Measurements from ENCODE around the gene DLG1.

DNA sequence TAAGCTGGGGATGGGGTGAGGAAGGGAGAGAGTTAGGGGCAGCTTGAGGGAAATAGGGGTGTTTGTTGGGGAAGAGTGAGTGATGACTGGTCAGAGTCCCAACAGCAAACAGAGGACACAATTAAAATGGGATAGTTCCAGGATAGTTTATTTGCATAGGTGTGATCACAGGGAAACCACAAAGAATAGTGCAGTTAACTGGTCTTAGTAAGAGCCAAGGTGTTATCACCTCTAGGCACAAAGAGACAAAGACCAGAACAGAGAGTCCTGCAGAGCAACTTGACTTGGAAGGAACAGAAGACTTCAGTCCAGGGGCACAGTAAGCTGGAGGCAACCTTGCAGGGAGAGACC is 42.1 kb upstream of the DLG1 start:
- TF ChIP-seq, protein P1, sequence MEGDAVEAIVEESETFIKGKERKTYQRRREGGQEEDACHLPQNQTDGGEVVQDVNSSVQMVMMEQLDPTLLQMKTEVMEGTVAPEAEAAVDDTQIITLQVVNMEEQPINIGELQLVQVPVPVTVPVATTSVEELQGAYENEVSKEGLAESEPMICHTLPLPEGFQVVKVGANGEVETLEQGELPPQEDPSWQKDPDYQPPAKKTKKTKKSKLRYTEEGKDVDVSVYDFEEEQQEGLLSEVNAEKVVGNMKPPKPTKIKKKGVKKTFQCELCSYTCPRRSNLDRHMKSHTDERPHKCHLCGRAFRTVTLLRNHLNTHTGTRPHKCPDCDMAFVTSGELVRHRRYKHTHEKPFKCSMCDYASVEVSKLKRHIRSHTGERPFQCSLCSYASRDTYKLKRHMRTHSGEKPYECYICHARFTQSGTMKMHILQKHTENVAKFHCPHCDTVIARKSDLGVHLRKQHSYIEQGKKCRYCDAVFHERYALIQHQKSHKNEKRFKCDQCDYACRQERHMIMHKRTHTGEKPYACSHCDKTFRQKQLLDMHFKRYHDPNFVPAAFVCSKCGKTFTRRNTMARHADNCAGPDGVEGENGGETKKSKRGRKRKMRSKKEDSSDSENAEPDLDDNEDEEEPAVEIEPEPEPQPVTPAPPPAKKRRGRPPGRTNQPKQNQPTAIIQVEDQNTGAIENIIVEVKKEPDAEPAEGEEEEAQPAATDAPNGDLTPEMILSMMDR (IDR thresholded peaks at IDR 0.05): no peak
- TF ChIP-seq POLR2A (IDR thresholded peaks at IDR 0.05): no peak
